ENCODE results near the gene EEFSEC.

DNA sequence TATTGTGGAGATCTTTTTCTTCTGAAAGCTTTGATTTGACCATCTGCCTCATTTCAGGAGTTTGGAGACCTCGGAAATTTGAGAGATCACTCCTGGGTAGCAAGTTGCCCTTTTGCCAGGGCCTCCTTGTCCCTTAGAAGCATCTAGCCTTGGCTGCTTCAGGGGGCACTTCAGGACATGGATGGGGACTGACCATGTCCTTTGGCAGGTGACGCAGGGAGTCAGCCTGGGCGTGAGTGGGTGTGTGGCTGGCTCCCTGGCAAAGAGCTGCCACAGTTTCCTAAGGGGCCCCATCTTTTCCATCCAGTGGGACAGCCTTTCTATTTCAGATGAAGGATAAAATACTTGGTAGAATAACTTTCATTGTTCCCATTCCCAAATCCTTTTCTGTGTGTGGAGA is 27.6 kb downstream of the EEFSEC start:
- TF ChIP-seq, protein P1, sequence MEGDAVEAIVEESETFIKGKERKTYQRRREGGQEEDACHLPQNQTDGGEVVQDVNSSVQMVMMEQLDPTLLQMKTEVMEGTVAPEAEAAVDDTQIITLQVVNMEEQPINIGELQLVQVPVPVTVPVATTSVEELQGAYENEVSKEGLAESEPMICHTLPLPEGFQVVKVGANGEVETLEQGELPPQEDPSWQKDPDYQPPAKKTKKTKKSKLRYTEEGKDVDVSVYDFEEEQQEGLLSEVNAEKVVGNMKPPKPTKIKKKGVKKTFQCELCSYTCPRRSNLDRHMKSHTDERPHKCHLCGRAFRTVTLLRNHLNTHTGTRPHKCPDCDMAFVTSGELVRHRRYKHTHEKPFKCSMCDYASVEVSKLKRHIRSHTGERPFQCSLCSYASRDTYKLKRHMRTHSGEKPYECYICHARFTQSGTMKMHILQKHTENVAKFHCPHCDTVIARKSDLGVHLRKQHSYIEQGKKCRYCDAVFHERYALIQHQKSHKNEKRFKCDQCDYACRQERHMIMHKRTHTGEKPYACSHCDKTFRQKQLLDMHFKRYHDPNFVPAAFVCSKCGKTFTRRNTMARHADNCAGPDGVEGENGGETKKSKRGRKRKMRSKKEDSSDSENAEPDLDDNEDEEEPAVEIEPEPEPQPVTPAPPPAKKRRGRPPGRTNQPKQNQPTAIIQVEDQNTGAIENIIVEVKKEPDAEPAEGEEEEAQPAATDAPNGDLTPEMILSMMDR (IDR thresholded peaks at IDR 0.05): no peak
- TF ChIP-seq EZH2 (IDR thresholded peaks at IDR 0.05) (no peak), EZH2phosphoT487 (IDR thresholded peaks at IDR 0.05) (no peak)
